Measurements from ENCODE around the gene FOXK2. TPM values are rescaled to one million over a fixed set of nuclear protein-coding genes. Genes with fewer than 3 reads are reported as not detected.

Gene FOXK2
- total RNA-seq, 1 experiment from 2014 or later = 72.0 TPM

GRCh38 chr17:82594571-82594970 is 75.0 kb downstream of the FOXK2 start:
- Histone ChIP-seq H2AK5ac (ENCODE audit: insufficient read length, low read length) (no peak overlapping the region), H2BK15ac (ENCODE audit: low read depth, low read length) (no peak overlapping the region), H3K23ac (ENCODE audit: insufficient read length, low read depth, low read length) (no peak overlapping the region), H3K9ac (ENCODE audit: extremely low read depth, insufficient read length, low read length) (no peak overlapping the region), H2AFZ (ENCODE audit: low read length) (no peak overlapping the region), H3K79me1 (ENCODE audit: insufficient read depth, low read depth, low read length, poor library complexity, severe bottlenecking) (peaks cover 2% of the 10 kb centered on the region), H4K91ac (ENCODE audit: insufficient read length, low read depth, low read length) (no peak overlapping the region), H3K9me3 (ENCODE audit: control insufficient read depth, low read depth, low read length) (no peaks in the 10 kb centered on the region), H3K4ac (ENCODE audit: low read depth, low read length) (no peak overlapping the region), H3K23me2 (ENCODE audit: insufficient read length, low read depth, low read length, poor library complexity, severe bottlenecking) (no peaks in the 10 kb centered on the region), H3K14ac (ENCODE audit: insufficient read depth, low read length) (no peak overlapping the region), H3T11ph (ENCODE audit: low read length) (no peak overlapping the region), H2BK20ac (ENCODE audit: low read depth, low read length, poor library complexity, severe bottlenecking) (no peak overlapping the region), H4K5ac (ENCODE audit: insufficient read length, low read depth, low read length) (no peak overlapping the region), H3K18ac (ENCODE audit: insufficient read length, low read depth, low read length) (no peak overlapping the region), H3K27ac (ENCODE audit: insufficient read length, low read depth, low read length) (no peak overlapping the region), H3K4me2 (ENCODE audit: insufficient read depth, insufficient read length, low read length) (no peak overlapping the region), H3K27me3 (ENCODE audit: insufficient read depth, low read length) (no peaks in the 10 kb centered on the region), H3K4me1 (ENCODE audit: insufficient read depth, low read length) (no peaks in the 10 kb centered on the region), H2BK120ac (ENCODE audit: low read depth, low read length, poor library complexity, severe bottlenecking) (no peak overlapping the region), H2BK12ac (ENCODE audit: insufficient read length, low read depth, low read length) (no peak overlapping the region), H4K20me1 (ENCODE audit: control insufficient read depth, insufficient read depth, insufficient read length) (peaks cover 3% of the 10 kb centered on the region), H4K8ac (replicated peaks; ENCODE audit: insufficient read length, low read depth, low read length) (no peak overlapping the region), H3K56ac (ENCODE audit: insufficient read length, low read depth, low read length) (no peak overlapping the region), H2BK5ac (ENCODE audit: insufficient read length, low read length) (no peak overlapping the region), H3K79me2 (ENCODE audit: insufficient read depth, low read length) (no peaks in the 10 kb centered on the region)
- H3K27ac Mint-ChIP-seq = peak overlapping the region in 1 of 3 experiments; percentile 73; a peak in 2 of 7 replicates
- H3K27me3 Mint-ChIP-seq (ENCODE audit: low read depth) = no peaks in the 10 kb centered on the region; the same call in 1 of the 2 replicates
- H3K36me3 Mint-ChIP-seq (ENCODE audit: insufficient read depth in 1 of 3, low read depth in 3 of 3) = peaks cover 34 to 64% (median 61%) of the 10 kb centered on the region in 3 experiments; a peak in 6 of 7 replicates
- no CpG with 5 or more reads among the region's 11 CpGs for WGBS (ENCODE audit: extremely low coverage, insufficient read length, low lambda C conversion rate)
- no peak for TF ChIP-seq CTCF (conservative IDR thresholded peaks at IDR 0.05)
- H3K4me1 Mint-ChIP-seq = peaks cover 4 to 10% of the 10 kb centered on the region in 2 experiments; a peak in 3 of 4 replicates
- H3K9me3 Mint-ChIP-seq = no peaks in the 10 kb centered on the region
- DNase-seq = no peak
- no peak overlapping the region for H3K4me3 Mint-ChIP-seq

Data from H9 (cell line).